HG03439 (cell line): ENCODE data around the gene COA3.
A peak's percentile ranks its signal among the peaks of the same experiment; 100 is the strongest.

Source experiments
- ATAC-seq: cut with Tn5 transposase; IDR thresholded peaks from one replicate; pipeline ENCODE4 v1.9.1; 2021; ENCODE audit warnings: mild to moderate bottlenecking, moderate library complexity; ENCODE audit not compliant: unreplicated experiment

COA3 gene, protein sequence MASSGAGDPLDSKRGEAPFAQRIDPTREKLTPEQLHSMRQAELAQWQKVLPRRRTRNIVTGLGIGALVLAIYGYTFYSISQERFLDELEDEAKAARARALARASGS

DNA sequence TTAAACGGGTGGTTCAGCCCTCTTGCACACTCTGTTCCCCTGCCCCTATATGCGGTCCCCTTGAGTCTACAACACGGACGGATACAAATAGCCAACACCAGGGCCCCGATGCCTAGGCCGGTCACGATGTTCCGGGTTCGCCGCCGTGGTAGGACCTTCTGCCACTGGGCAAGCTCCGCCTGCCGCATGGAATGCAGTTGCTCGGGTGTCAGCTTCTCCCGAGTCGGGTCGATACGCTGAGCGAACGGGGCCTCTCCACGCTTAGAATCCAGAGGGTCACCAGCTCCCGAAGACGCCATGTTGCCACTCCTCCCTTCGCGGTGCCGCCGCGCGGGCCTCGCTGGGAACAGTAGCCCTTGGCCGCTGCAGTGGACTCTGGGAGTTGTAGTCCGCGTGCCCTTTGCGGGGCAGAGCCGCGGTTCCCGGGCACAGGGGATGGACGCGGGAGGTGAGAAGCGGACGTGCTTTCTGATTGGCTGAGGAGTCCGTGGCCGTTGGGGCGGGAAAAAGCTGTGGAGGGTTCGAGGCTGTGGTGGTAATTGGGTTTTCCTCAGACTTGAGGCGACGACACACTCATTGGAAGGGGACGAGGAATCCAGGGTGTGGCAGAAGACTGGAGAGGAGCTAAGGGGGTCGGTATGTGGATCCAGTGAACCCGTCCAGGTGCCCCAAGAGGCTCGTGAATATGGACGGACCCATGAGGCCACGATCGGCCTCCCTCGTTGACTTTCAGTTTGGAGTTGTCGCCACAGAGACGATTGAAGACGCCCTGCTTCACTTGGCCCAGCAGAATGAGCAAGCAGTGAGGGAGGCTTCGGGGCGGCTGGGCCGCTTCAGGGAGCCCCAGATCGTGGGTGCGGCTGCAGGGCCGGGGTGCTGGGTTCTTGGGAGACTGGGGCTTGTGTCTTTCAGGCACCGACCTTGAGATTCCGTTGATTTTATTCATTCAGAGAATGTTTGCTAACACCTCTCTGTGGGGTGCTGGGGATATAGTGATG is at the start of gene COA3, which contains the start of gene CNTD1:
TSS of gene COA3 (minus strand) at position 322 of the 998 bp plus-strand sequence. CDS start at position 299, 23 bp downstream.
TSS of gene CNTD1 (plus strand) at position 479 of the 998 bp plus-strand sequence. CDS start at position 686, 207 bp downstream.
- peak; percentile 82 for ATAC-seq

DNA sequence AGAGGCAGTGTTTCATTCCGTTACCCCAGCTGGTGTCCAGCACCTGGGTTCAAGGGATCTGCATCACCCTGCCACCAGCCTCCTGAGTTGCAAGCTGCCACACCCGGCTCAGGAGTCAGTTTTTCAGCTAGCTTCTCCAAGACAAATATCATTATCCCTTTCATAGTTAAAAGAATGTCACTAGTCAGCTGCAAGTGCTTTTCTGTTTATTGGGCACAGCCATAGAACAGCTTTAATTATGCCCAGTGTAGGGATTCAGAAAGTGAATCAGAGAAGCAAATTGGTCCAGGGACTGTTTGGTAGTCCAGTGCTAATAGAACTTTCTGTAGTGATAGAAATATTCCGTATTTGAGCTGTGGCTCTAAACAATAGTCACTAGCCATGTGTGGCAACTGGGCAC is 49.6 kb upstream of the COA3 start:
- no peak for ATAC-seq

DNA sequence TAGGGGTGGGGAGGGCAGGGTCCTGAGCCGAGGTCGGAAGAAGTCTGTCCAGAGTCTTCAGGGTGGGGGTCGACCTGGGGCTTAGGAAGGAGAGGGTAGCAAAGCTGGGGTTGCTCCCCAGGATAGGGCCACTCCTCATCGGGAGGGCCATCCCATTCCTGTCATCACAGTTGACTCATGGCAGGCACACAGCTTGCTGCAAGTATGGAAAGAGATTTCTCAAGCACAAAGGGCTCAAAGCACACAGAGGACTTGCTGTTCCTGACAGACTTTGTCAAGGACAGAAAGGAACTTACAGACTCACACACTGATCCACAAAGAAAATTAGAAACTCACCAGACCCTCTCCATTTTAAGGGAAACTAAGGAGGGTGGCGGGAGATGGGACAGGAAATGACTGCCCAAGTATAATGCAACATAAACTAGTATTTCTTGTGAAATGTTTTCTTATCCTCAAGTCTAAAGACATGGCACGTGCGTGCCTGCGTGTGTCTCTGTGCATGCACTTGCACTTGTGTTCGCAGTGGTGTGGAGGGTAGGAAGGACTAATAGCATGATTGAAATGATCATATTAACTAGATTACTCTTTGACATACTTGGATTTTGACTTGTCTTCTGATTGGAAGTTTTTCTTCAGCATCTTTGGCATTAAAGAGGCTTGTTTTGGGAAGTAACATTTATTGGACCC is 48.2 kb upstream of the COA3 start:
- ATAC-seq: no peak

DNA sequence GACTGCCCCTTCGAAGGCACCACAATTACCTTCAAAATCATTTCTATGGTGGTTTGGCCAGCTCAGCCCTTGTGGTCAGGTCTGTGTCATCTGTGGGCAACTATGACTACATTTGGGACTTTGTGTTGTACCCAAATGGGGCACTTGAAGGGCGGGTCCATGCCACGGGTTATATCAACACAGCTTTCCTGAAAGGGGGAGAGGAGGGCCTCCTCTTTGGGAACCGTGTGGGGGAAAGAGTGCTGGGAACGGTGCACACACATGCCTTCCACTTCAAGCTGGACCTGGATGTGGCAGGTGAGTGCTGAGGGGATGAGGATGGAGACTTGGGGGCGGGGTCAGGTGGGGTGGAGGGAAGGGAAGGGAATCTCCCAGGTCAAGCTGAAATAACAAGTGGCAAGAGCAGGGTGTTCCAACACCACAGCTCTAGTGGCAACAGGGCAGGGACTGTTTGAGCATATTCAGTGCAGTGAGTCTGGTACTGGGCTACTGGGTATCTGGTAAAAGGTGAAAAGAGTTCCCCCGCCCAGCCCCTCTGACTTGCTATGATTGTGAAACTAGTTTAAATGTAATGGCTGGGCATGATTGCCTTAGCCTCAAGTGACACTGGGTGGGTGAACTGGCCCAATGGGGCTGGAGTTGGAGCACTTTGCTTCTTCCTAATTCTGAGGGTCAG is 47.6 kb upstream of the COA3 start:
- ATAC-seq: no peak

DNA sequence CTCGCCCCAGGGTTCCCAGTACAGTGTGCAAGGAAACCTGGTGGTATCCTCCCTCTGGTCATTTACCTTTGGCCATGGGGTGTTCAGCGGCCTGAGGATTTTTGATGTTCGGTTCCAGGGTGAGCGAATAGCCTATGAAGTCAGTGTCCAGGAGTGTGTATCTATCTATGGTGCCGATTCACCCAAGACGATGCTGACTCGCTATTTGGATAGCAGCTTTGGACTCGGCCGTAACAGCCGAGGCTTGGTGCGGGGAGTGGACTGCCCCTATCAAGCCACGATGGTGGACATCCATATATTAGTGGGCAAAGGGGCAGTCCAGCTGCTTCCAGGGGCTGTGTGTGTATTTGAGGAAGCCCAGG is 47.0 kb upstream of the COA3 start:
- no peak for ATAC-seq

DNA sequence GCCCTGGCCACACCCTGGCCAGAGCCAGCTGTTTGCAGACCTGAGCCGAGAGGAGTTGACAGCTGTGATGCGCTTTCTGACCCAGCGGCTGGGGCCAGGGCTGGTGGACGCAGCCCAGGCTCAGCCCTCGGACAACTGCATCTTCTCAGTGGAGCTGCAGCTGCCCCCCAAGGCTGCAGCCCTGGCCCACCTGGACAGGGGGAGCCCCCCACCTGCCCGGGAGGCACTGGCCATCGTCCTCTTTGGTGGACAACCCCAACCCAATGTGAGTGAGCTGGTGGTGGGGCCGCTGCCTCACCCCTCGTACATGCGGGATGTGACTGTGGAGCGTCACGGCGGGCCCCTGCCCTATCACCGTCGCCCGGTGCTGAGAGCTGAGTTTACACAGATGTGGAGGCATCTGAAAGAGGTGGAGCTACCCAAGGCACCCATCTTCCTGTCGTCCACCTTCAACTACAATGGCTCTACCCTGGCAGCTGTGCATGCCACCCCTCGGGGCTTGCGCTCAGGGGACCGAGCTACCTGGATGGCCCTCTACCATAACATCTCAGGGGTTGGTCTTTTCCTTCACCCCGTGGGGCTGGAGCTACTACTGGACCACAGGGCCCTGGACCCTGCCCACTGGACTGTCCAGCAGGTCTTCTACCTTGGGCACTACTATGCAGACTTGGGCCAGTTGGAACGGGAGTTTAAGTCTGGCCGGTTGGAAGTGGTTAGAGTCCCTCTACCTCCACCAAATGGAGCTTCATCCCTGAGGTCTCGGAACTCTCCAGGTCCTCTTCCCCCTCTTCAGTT is 46.5 kb upstream of the COA3 start:
- ATAC-seq: no peak

DNA sequence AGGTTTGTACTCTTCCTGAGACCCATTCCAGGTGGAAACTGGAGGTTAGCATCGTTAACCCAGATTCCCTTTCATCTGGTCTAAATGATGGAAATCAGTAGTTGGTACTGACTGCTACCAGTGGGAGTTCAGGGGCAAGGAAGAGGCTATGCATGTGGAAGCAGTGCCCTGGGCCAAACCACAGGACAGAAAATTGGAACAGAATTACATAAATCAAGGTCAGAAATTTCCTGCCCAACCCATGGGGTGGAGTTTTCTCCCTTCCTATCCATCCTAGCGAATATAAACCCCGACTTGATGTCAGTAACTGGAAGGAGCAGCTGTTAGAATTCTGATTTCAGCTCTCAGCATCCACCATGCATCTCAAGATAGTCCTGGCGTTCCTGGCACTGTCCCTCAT is 45.8 kb upstream of the COA3 start, which contains the start of gene AOC2:
TSS of gene AOC2 (plus strand) at position 310 of the 400 bp plus-strand sequence. CDS start at position 357, 47 bp downstream.
- ATAC-seq: no peak

DNA sequence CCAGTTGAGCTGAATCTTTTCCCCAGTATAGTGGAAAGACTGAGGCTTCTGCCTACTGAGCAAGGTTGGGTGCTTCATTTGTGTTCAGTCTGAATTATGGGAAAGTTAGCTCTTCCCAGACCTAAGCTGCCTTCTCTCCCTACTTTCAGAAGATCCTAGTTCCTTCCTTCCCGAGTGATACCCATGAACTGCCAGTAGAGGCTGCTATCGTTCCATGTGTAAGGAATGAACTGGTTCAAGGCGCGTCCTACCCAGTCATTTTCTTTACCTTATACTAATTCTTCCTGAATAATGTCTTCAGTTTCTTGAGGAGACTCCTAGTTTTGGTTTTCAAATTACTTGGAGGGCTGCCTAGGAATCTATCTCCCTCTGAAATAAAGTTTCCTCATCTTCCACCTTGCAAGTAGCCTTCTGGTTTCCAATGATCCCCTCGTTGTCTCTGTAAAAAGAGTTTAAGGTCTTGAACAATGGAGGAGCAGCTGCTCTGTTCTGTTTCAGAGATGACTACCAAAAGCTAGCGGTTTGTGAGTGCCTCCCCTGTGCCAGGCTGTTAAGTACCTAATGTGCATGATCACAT is 44.9 kb upstream of the COA3 start:
- no peak for ATAC-seq

DNA sequence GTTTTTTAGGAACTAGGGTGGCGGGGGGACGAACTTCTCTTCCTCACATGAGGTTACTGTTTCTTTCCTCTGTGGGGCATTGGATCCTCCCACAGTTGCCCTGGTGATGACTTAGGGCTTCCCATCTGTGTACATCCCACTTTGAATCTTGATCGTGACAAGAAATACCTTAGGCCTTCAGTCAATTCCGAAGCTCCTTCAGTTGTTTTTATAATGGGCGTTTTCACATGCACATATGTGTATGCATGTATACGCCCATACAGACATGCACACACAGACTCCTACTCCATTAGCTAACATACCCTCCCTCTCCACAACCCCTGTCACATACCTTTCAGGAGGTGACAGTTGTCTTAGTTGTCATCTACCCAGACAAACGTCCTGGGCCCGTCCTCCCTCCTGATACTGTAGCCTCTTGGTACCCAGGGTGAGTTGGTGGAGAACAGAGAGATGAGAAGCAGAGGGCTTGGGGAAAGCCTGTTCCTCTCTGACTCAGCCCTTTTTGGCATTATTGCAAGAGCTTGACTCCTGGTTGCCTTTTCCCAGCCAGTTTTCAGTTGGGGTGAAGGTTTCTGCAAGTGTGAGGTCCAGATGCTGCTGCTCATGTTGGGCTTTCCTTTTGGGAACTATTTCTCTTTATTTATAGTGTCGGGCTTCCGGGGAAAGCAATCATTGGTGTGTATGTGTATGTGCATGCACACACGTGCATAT is 43.6 kb upstream of the COA3 start:
- no peak for ATAC-seq

DNA sequence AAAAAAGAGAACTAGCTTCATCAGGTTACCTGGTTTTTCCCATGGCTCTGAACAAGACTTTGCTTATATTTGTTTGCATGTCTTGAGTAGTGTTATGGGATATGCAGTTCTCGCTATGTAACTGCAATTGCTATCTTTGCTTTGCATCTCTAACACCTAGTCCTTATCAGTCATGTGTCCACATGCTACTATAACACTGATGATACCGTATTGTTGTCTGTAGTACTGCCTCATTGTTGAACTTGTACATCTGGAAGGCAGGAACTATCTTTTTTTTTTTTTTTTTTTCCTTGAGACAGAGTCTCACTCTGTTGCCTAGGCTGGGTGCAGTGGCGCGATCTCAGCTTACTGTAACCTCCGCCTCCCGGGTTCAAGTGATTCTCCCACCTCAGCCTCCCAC is 37.2 kb upstream of the COA3 start:
- no peak for ATAC-seq

DNA sequence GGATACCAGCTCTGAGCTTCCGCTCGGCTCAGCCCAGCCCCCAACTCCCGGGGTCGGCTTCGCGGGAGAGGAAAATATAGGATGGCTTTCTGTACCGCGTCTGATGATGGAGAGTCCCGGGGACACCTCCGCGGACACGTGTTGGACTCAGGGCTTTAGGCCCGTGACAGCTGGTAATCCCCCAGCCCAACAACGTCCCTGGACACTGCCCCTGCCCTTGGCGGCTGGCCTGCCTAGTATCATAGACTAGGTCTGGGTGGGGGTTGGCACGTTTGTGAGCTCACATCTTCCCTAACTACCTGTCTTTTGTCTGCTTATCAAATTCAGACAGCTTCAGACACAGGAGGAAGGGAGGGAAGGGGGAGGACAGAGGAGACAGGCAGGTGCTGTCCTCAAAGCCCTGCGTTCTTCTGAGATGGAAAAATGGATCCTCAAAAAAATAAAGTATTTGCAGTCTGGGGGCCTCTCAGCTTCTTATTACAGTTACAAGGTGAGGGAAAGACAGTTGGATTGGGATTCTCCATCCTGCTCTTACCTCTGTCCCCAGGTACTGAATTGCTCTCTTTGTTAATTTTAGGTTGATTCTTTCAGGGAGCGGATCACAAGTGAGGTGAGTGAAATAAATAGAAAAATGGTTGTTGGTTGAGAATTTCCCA is 35.4 kb upstream of the COA3 start:
- peak; percentile 12 for ATAC-seq

DNA sequence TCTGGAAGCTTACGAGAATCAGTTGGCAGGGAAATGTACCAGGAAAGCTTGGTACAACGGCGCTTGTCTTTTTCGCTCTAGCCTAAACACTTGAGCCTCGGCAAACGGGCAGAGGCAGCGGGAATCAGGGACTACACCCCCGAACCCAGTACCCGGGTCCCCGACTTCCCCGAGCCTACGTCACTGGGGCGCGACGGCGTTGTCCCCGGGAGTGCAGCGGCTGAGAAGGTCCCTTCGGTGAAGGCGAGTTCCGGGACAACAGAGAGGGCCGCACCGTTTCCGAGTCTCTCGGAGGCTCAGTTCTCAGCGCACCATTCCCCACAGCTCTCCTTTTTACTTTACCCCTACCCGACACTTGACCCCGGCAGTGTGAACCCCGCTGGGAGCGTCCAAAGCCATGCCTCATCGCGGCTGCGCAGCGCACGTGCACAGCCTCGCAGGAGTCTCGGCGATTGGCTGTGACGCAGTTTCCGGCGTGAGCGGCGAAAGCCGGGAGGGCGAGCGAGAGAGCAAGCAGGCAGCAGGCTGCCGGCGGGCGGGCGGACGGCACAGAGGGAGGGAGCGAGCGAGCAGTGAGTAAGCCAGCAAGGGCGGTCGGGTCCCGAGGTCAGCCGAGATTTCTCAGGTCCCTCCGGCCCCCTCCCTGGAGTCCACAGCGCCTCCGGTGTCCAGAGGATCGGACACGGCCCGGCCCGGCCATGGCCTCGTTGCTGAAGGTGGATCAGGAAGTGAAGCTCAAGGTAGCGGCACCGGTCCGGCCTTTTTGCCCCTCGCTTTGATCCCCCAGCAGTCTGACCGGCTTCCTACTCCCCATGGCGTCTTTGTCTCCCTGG is 34.6 kb upstream of the COA3 start, which contains the start of gene PSME3:
TSS of gene PSME3 (plus strand) at position 464 of the 833 bp plus-strand sequence. CDS start at position 699, 235 bp downstream.
- ATAC-seq: peak; percentile 85

DNA sequence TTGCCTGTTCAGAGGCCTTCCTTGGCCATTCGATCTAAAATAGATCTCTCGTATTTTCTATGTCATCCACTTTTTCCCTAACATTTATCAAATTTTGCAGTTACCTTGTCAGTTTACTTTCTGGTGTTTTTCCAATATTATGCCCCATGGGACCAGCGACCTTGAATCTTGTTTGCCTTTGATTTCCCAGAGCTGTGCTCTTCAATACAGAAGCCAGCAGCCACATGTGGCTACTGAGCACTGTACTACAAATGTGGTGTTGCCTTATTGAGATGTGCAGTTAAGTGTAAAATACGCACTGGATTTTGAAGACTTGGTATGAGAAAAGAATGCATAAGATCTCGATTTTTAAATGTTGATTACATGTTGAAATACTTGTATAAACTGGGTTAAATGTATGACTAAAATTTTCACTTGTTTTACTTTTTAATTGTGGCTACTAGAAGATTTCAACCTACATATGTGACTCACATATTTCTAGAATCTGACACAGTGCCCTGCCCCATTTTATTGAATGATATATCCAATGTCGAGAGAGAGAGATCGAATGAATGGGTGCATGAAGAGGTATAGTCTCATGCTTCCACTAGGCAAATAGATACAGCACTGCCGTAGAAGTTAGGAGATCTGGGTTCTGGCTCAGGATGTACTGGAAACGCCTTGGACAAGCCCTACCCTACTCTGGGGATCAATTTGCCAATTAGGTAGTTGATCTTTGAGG is 33.9 kb upstream of the COA3 start:
- peak; percentile 2 for ATAC-seq

DNA sequence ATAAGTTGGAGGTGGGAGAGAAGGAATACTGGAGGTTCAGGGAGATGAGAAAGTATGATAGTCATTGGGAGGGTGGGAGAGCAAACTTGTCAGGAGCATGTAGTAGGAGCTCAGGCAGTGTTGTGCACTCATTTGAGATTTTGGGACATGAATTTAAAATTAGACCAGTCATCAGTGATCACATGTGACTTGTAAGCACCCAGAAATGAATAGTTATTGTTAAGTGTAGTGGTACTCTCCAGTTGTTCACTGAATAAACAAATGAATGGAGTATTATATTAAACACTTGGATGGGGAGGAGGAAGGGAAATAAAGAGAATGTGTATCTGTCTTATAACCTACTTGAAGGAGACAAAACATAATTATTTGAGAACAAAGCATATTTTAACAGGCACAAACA is 32.5 kb upstream of the COA3 start:
- ATAC-seq: no peak

DNA sequence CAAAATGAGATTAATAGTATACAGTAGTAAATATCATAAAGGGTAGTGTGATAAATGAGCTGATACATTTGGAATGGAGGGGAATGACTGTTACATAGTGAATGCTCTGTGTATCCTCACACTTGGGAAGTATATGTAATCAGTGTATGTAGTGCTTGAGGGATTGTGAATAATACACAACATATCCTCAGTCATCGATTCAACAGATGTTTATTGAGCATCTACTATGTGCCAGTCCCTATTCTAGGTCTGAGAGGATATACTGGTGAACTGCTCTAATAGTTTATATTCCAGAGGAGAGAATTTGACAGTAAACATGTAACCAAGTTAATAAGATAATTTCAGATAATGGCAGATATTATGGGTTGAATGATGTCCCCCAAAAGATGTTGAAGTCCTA is 29.0 kb upstream of the COA3 start:
- ATAC-seq: no peak

DNA sequence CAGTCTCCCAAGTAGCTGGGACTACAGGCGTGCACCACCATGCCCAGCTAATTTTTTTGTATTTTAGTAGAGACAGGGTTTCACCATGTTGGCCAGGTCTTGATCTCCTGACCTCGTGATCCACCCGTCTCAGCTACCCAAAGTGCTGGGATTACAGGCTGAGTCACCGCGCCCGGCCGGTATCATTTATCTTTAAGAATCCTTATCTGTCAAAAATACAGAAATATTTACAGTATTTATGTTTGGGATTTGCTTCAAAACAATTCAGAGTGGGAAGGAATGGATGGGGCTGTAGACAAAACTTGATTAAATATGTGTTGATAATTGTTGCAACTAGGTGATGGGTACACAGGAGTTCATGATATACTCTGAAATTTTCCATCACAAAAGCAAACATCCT is 22.7 kb upstream of the COA3 start:
- ATAC-seq: no peak

DNA sequence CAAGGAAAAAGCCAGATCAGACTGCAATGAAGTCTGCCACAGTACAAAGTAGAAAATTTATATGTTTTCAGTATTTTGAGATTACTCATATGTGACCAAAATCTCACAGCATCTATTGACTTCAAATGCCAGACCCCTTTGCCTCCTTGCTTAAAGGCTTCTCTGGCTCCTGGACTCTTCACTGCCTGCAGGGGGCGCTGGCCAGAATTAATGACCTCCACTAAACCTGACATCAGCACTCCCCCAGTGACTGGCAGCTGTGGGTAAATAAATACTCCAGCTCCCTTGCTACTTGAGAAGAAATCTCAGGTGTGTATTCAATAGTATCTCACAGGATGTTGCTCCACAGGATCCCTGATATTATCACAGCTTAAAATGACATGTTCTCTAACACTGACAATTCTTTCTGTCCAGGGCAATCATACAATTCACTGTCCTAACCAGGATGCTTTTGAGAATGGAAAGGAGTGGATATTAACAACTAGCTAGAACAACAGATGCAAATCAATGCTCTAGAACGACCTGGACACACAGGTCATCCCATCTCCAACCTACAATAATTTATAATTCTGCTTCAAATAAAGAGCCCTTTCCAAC is 21.5 kb upstream of the COA3 start:
- no peak for ATAC-seq
